Limb (tissue), 2 donors: Measurements from ENCODE around the gene KDM5C.

Experiments used
- DNase-seq, 2 donors: peaks; one replicate each; pipeline ENCODE4 v3.0.0-alpha.2; 2016; ENCODE audit errors: extremely low spot score in 2 of 2

Gene KDM5C

DNA sequence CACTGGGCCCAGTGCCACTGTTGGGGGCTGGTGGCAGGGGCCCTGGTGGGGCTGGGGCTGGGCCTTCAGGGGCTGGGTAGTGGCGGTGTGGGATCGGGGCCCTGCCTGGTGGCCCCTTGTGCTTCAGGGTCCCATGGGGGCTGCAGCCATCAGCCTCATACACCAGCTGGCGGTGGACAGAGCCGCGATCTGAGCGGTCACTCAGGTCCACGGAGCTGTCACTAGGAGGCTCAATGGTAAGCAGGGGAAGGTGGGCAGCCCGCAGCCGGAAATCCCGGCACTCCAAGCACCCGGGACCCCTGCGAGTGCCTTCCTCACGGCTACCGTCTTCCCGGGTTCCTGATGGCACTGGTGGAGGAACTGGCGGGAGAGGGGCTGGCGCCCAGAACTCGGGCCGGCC is 25.5 kb upstream of the KDM5C start:
- no peak for DNase-seq

DNA sequence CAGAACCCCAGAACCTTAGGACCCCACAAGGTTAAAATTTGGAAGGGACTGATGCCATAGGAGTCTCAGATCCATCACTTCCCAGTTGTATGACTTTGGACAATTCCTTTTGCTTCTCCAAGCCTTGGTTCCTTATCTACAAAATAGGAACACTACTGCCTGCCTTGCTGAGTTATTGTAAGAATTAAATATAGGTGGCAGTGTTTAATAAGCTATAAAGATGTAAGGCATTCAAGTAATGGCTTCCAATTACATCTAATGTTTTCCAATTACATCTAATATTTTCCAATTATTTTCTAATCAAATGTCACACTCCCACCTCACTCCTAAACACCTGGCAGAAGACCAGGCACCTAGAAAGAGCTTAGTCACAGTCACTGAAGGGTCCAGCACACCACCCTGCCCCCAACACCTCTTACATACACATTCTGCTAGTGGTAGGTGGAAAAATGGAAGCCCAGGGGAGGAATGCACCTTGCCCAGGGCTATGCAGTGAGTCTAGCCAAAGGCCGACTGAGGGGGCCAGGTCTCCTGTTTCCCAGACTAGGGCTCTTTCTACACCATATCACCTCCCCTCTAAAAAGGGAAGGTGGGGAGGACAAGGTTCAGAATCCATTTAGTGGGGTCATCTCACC is 24.5 kb upstream of the KDM5C start:
- DNase-seq: no peak

DNA sequence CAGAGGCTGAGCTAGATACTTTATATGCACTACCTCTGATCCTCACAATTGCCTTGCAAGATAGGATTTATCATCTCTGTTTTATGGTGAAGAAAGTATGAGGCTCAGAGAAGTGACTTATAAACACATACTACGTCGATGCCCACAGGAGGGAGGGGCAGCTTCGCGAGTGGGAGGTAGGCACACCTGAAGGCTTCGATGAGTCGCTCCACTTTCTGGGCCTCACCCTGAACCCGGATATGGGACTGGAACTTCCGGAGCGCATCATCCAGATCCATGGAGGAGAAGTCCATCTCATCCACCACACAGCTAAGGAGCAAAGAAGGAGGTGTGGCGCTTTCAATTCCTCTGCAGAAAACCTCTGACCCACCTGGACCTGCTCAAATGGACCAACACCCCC is 22.9 kb upstream of the KDM5C start:
- DNase-seq: no peak

DNA sequence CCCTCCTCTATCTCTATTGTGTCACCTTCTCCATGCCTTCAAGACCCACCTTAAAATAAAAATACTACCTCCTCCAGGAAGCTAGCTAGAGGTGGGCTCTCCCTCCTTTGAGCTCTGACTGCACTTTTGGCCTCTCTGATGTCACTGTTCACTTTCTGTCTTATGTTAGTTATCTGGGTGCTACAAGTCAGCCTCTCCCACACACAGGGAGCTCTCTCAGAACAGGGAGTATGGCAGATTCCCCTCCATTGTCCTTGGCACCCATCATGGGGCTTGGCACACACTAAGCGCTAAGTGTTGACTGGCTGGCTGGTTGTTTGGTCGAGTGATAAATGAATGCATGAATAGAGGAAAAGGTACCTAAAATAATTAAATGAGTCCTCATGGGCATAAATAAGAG is 21.2 kb upstream of the KDM5C start:
- DNase-seq: no peak

DNA sequence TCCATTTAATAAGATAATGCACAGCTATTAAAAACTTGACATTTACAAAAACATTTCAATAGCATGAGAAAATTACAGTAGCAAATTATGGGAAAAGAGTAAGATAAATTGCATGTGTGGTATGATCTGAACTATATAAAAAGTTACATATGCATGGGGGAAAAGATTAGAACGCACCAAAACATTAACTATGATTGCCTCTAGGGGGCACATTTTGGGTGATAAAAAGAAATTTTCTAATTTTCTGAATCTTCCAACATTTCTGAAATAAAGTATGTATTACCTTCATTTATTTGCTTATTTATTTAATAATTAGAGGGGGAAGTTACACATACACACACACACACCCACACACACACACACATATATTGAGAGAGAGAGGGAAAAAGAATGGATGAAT is 19.6 kb upstream of the KDM5C start:
- DNase-seq: no peak

DNA sequence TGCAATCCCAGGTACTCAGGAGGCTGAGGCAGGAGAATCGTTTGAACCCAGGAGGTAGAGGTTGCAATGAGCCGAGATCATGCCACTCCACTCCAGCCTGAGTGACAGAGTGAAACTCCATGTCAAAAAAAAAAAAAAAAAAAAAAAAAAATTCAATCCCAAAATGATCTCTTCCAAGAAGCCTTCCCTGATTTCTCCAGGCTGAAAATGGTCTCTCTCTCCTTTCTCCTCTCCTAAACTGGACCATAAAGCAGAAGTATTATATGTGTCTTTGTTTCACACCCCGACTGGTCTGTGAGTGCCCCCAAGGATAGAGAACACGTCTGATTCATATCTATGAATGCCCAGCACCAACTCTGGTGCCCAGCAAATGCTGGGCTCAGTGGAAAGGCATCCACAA is 17.3 kb upstream of the KDM5C start:
- no peak for DNase-seq

DNA sequence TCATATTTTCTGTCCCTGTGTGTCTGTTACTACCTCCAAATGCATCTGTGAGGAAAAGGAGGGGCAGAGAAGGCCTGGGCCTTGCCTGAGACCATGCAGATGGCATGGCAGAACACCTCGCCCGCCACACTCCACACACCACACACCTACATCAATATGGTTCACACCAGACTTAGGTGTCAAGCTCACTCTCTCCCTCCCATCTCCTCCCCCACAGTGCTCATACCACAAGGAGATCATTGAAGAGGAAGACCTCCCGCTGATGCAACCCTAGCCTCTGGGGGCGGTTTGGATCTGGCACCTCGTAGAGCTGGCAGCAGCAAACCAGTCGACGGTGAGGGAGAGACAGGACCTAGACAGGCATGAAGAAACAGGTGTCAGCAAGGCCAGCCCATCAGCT is 16.6 kb upstream of the KDM5C start:
- no peak for DNase-seq

DNA sequence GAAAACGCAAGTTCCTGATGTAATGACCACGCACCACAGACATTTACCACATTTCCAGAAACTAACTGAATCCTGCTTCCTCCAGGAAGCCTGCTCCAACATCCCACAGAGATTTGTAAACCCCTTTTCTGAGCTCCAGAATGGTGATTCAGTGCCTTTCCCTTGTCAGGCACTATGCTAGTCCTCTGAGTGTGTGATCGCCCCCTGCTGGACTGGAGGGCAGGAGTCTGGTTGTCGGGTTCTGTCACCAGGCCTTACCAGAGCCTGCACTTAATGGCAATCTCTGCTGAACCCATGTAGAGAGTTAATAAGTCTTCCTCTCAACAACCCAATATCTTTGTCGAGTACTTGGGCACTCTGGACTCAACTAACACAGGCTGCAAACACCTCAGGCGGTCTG is 14.5 kb upstream of the KDM5C start:
- DNase-seq: no peak

DNA sequence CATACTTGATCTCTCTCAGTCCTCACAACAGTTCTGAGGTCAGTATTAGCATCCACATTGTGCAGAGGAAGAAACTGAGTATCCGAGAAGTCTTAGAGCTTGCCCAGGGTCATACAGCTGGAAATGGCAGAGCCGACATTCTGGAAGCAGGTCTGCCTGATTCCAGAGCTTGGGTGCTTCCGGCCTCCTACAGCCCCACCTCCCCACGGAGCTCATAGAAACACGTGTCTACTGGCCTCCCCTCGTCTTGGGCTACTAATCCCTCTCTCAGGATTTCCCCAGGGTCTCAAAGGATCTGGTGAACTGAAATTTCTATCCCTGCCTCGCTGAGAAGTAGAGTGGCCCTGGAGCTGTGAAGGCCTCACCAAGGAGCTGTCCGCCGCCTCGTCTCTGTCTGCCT is 12.0 kb upstream of the KDM5C start:
- no peak for DNase-seq

DNA sequence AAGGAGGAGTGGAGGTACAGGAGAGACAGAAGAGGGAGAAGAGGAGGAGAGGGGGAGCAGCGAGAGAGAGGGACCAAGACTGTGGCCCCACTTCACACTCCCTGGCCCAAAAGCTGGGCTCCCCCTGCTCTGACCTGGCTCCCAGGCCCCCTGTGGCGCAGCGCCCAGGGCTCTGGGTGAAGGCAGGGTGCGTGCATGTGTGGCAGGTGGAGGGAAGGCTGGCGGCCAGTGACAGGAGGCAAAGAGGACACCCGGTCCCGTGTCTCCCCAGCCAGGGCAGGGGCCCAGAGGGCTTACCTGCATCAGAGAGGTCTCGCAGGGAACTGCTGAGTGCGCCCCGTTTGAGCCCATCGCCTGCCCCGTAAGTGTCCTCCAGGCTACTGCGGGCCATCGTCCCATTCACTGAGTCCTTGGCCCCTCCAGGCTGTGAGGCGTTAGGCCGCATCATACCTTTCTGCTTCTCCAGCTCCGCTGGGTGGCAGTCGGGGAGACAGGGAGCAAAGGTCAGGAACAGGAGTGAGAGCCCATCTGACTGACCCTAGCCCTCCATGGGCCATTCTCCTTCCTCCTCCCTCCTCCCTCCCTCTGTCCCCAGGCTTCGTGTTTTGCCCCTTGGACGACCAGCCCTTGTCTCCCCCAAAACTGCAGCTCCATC is 11.1 kb upstream of the KDM5C start:
- DNase-seq: no peak

DNA sequence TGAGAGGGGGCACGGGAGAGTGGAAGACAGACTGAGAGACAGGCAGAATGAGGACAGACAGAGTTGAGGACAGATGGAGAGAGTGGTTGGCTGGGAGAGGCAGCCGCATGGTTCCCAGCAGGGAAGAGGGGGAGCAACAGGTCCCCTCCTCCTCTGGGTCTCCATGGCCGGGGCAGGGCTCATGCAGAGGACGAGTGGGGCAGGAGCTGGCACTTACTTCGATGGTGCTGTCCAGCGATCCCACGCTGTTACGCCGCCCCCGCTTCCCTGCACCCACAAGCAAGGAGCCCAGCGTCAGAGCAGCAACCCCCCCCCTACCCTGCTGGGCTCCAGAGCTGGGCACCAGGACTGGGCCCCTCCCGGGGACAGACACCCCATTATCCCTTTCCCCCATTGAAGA is 10.6 kb upstream of the KDM5C start:
- DNase-seq: no peak

DNA sequence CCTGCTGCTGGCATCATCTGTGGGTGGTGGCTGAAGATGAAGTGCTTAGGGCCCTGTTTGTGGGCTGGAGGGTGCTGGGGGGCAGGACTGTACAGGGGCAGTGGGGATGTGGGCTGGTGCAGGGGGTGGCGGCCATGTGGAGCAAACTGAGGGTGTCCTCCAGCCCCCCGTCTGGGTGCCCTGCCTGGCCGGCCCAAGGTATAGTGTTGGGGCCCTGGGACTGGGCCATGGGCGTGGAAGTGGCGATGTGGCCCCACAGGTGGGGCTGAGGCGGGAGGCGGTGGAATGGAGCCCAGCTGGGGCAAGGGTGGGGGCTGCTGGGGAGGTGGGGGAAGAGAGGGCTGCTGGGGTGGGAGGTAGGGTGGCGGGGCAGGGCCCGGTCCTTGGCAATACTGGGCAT is 9.5 kb upstream of the KDM5C start:
- DNase-seq: no peak

DNA sequence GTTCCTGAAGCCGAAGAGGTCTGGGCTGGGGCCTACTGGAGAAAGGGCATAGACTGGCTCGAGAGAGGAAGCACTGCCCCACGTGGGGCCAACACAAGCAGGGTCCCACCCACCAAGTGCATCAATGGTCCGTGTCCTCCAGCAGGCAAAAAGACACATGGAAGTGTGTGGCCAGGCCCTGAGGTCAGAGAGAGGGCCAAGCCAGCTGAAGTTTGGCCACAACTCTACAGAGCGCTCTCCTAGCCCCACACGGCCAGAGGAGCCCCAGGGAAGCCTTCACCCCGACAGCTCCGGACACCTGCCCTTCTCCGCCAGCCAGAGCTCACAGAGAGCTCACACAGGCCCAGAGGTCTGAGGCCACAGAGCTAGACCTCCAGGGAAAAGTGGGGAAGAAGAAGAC is 8.5 kb upstream of the KDM5C start:
- no peak for DNase-seq

DNA sequence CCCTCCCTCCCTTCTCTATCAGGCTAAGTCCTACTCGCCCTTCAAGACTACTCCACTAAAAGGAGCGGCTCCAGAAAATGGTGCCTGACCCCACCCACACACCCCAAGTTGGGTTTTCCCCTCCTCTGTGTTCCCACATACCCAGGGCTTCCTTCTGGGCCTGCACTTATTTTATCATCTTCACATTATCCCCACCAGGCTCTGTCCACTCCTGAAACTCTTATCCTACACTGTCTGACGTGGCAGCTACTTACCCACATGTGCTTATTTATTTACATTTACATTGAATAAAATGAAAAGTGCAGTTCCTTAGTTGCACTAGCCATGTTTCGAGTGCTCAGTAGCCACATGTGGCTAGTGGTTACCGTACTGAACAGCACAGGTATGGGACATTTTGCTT is 5.1 kb upstream of the KDM5C start:
- DNase-seq: no peak

DNA sequence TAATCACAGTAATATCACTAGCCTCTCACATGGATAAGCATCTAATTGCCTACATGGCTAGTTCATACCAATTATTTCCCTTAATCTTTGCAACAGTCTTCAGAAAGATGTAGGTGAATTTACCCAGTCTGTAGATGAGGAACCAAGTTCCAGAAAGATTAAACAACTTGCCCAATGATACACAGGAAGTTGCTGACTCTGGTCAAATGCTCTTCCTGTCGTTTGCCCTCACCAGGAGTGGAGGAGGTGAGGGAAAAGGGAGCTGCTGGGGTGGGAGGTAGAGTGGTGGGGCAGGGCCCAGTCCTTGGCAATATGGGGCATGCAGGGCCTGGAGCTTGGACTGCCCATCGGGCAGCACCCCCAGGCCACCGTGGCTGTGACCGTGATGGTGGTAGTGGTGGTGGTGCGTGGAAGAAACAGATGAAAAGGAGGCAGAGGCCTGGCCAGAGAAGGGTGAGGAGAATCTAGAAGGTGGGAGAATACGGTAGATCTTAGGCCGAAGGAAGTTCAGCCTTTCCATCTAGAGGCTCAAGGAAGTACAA is 2.3 kb upstream of the KDM5C start:
- DNase-seq: no peak

DNA sequence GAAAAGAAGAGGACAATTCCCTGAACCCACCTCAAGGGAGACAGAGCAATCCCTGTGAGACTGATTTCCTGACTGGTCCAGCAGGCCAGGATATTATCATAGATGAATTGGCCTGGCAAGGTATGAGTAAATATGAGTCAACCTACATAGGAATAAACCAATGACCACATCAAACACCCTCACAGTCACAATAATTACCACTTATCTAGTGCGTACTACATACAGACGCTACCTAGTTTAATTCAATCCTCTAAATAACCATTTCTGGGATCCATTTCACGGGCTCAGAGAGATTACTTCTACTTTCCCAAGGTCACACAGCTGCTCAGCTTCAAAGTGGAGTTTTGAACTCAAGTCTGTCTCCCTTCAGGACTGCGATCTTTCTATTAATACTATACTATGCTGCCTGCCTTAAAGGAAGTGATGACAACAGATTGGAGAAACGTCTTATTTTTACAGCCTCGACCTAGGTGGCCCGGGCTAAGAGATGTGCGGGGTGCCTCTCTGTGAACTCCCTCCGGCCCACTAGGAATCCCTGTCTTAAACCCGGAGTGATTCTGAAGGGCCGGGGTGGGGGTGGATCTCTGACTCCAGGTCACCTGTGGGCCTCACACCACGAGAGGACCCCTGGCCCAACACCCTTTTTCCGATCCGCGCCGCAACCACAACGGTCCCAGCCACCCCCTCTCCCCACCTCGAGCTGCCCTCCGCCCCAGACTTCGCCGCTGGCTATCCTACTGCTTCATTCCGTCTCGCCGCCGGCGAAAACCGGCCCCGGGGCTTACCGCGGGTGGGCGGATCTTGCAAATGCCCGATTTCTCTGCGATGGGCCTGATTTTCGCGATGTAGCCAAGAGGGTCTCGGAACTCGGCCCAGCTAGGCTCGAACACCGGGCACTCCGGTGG is 800 bp downstream of the KDM5C start:
- DNase-seq: no peak

DNA sequence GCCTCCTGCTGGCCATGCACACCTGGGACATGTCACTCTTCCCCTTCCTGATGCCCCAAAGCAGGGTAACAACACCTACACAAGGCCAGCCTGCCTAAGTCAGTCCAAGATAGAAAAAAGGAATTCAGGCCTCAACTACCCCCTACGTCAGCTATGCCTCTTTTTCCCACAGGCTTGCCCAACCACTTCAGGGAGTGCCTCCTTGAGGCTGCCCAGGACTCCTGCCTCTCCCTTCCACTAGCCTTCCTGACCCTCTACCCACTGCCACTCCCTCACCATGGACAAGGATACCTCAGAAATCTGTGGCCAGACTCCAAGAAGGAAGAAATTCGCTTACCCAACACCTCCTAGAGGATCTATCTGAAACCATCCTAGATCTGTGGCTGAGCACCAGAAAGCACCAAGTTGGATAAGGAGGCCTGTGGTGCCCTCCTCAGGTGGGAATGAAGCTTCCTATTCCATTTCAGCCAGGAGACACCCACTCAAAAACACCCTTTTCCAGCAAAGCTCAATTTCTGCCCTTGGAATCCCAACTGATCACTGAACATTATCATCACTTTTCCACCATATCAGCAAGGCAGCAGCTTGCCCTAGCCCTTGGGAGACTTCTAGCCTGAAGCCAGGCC is 1.8 kb downstream of the KDM5C start:
- no peak for DNase-seq

DNA sequence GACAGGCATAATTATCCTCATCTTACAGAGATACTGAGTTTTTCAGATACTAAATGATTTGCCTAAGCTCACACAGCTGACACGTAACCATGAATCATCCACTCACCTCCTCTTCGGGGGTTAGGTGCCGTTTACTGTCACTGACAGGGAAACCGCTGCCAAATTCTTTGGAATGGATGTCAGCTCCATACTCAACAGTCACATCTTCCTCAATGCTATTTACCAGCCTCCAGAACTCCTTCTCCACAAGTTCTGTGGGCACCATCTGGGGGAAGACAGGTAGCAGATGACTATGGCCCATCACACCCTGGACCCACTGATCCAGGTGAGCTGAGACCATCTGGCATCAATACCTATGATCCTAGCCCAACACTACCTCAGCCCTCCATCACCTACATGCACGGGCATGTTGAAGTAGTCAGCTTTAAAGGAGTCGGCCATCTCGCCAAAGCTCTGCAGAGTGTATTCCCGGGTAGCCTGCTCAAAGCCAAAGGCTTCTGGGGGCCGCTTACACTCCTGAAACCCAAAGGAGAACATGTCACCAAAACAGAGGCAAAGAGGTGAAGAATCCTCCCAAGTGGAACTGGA is 13.5 kb downstream of the KDM5C start:
- DNase-seq: no peak

DNA sequence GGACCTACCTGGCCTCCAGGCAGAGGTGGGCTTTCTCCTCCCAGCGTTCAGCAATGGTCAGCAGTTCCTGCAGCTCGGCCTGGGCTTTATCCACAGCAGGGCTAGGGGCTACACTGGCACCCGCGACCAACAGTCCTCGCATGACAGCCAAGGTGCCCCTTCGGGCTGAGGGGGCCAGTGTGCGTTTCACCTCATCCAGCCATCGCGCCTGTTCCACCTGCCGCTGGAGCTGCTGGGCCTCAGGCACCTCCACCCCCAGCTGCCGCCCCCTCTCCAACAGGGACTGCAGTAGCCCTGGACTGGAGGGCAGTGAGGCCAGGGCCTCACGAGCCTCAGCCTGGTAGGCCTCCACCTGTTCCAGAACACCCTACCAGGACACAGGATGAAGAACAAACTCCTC is 28.3 kb downstream of the KDM5C start:
- DNase-seq: no peak

DNA sequence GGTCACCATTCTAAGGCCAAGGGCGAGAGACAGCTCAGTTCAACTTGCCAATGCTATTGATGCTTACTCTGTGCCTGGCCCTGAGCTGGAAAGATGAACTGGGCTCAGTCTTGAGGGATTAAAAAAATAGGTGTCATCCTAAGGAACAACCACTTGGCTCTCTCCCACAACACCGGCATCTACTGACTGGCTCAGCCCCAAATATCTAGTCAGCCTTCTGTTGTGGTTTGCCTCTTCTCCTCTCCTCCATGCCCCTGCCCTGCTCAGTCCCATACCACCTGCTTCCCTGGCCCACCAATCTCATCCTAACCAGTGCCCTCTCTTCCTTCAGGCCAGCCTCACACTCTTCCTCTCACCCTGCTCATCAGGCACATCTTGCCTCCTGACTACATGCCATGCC is 29.6 kb downstream of the KDM5C start:
- DNase-seq: no peak

DNA sequence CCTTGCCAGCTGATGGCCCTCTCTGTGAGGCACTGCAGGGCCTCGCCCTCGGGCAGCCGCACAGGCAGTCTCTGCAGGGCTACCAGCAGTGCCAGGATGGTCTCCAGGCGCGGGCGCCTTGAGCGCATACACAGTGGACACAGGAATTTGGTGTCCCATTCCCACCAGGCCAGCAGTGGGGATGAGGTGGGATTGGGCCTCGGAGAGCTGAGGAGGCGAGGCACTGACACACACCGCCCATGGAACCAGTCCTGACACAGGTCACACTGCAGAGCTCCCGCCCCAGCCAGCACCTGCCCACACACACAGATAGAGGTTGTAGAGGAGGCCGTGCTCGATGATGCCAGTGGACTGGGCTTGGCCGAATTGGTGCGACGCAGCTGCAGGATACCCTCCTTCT is 30.7 kb downstream of the KDM5C start:
- no peak for DNase-seq

DNA sequence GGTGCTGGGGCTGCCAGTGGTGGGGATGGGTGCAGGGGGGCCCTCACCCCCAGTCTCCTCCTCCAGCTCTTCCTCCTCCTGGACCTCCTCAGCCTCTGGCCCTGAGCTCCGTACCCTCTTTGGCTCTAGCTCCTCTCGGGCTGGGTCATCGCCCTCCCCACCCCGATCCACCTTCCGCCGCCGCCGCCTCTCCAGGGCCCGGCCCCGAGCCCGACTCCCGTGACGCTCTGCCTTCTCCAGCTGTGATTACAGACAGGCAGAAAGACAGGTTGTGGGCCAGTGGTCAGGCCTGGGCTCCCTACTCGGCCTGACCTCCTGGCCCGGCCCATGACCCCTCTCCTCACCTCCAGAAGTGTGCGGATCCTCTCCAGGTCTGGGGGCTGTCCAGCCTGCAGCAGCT is 31.9 kb downstream of the KDM5C start:
- no peak for DNase-seq
